ENCODE measurements around the gene CLK2. TPM values are rescaled to one million over a fixed set of nuclear protein-coding genes. Genes with fewer than 3 reads are reported as not detected.
"Not testable (repeated sequence)": the region's sequence is repeated elsewhere in the genome, so short reads cannot be mapped to it uniquely, and the experiment has no call there.

CLK2 gene
- total RNA-seq, 4 donors from 2014 or later = 21.9 to 35.1 (median 25.6) TPM

- H3K27me3 ChIP-seq = no peaks in the 10 kb centered on the region
- TF ChIP-seq POLR2A (IDR thresholded peaks at IDR 0.05) = no peak
- no peak for TF ChIP-seq CTCF (IDR thresholded peaks at IDR 0.05)
- intact Hi-C loops (cut with DNase I) = no loop called here
- H3K27ac ChIP-seq = peak overlapping the region; percentile 20 to 47 (median 31)
- WGBS, 2 donors = 22 to 25% methylated on average over 1 of the region's 1 CpG
- DNase-seq = no peak
- H3K9me3 ChIP-seq = no peaks in the 10 kb centered on the region
- H3K36me3 ChIP-seq = peaks cover 0 to 16% (median 0%) of the 10 kb centered on the region in 3 donors
- peaks cover 0 to 28% (median 2%) of the 10 kb centered on the region in 3 donors for H3K4me1 ChIP-seq
- H3K4me3 ChIP-seq = peak overlapping the region in 1 of 4 donors; percentile 14
These were observed 53.7 kb downstream of the CLK2 start for GRCh38 chr1:155219592-155220031.

GRCh38 chr1:155218854-155219591 is 54.3 kb downstream of the CLK2 start:
- intact Hi-C loops (cut with DNase I) = no loop called here
- WGBS, 2 donors = 47% methylated on average over 7 of the region's 7 CpGs
- Histone ChIP-seq H3K36me3 (peaks cover 0 to 18% (median 0%) of the 10 kb centered on the region in 3 donors), H3K4me1 (peaks cover 0 to 22% (median 1%) of the 10 kb centered on the region in 3 donors), H3K27me3 (no peaks in the 10 kb centered on the region), H3K27ac (peak overlapping the region; percentile 16 to 47 (median 31)), H3K9me3 (no peaks in the 10 kb centered on the region), H3K4me3 (peak overlapping the region in 2 of 4 donors; percentile 1 to 14)
- no peak for DNase-seq
- TF ChIP-seq POLR2A (IDR thresholded peaks at IDR 0.05) (no peak), CTCF (IDR thresholded peaks at IDR 0.05) (no peak)

- Histone ChIP-seq H3K36me3 (peaks cover 0 to 40% (median 0%) of the 10 kb centered on the region in 3 donors), H3K4me1 (peaks cover 0 to 25% (median 3%) of the 10 kb centered on the region in 3 donors)
- intact Hi-C loops (cut with DNase I); DNase-seq; H3K4me3 ChIP-seq; H3K9me3 ChIP-seq; H3K27me3 ChIP-seq; H3K27ac ChIP-seq: not testable (repeated sequence)
- WGBS, 2 donors = no CpG with 5 or more reads among the region's 10 CpGs
These were observed 58.6 kb downstream of the CLK2 start for GRCh38 chr1:155214702-155215101.

Other genes with a start within 250 kb of the CLK2 start
- gene DCST2, start 239.7 kb downstream of the CLK2 start, total RNA-seq = 1 to 10 TPM in 1 of 4 donors, under 1 TPM in 3; 0.11 to 8.2 (median 0.18) TPM
- gene DCST1, start 239.7 kb downstream of the CLK2 start, total RNA-seq = under 1 TPM in 1 of 4 donors, not detected in 3; 0.19 TPM
- gene ADAM15, start 222.2 kb downstream of the CLK2 start, total RNA-seq = 100 to 1,000 TPM; 135 to 194 (median 183) TPM
- 10 to 100 TPM in 3 of 4 donors, 1 to 10 TPM in 1; 8.1 to 22.9 (median 12.2) TPM for gene EFNA4, start 209.8 kb downstream of the CLK2 start, total RNA-seq
- 10 to 100 TPM; 20.0 to 25.8 (median 21.1) TPM for gene EFNA3, start 194.7 kb downstream of the CLK2 start, total RNA-seq
- 10 to 100 TPM; 30.2 to 42.9 (median 31.0) TPM for gene EFNA1, start 145.6 kb downstream of the CLK2 start, total RNA-seq
- gene SLC50A1, start 137.7 kb downstream of the CLK2 start, total RNA-seq = 10 to 100 TPM; 21.4 to 27.2 (median 26.0) TPM
- 10 to 100 TPM; 33.1 to 67.7 (median 45.4) TPM for gene DPM3, start 133.0 kb downstream of the CLK2 start, total RNA-seq
- gene KRTCAP2, start 100.2 kb downstream of the CLK2 start, total RNA-seq = 100 to 1,000 TPM in 1 of 4 donors, 10 to 100 TPM in 3; 70.8 to 122 (median 73.8) TPM
- under 1 TPM in 3 of 4 donors, not detected in 1; 0.30 to 0.53 (median 0.38) TPM for gene TRIM46, start 99.7 kb downstream of the CLK2 start, total RNA-seq
- gene THBS3, start 65.6 kb downstream of the CLK2 start, total RNA-seq = 10 to 100 TPM in 3 of 4 donors, 1 to 10 TPM in 1; 8.7 to 18.5 (median 11.1) TPM
- 10 to 100 TPM; 34.0 to 59.1 (median 42.9) TPM for gene MTX1, start 64.8 kb downstream of the CLK2 start, total RNA-seq
- 10 to 100 TPM; 10.5 to 27.9 (median 16.1) TPM for gene ENTREP3, start 18.0 kb downstream of the CLK2 start, total RNA-seq
- 10 to 100 TPM; 56.8 to 72.2 (median 60.1) TPM for gene SCAMP3, start 11.1 kb downstream of the CLK2 start, total RNA-seq
- gene HCN3, start 4.0 kb upstream of the CLK2 start, total RNA-seq = 1 to 10 TPM; 2.1 to 3.0 (median 2.5) TPM
- under 1 TPM in 1 of 4 donors, not detected in 3; 0.18 TPM for gene PKLR, start 27.9 kb upstream of the CLK2 start, total RNA-seq
- 100 to 1,000 TPM; 152 to 422 (median 192) TPM for gene FDPS, start 35.4 kb upstream of the CLK2 start, total RNA-seq
- 10 to 100 TPM; 35.8 to 52.0 (median 40.1) TPM for gene RUSC1, start 47.4 kb upstream of the CLK2 start, total RNA-seq